Epithelial cell of esophagus (primary cell): Measurements from ENCODE around the gene AUTS2.

Experiments
- DNase-seq: peaks from one replicate; pipeline ENCODE4 v3.0.0; 2010; ENCODE audit warnings: low read depth
- H3K4me3 ChIP-seq: 2 replicates; pipeline ENCODE4 v1.5.1; 2011; ENCODE audit warnings: mild to moderate bottlenecking, low read length, control low read depth
- TF ChIP-seq, protein P1 (sequence below): IDR thresholded peaks from 2 replicates; pipeline ENCODE4 v1.5.1; 2011; ENCODE audit warnings: low read depth, mild to moderate bottlenecking, low read length, control low read depth, inconsistent platforms; ENCODE audit not compliant: insufficient read depth; ENCODE audit errors: missing control alignments

Gene AUTS2

DNA sequence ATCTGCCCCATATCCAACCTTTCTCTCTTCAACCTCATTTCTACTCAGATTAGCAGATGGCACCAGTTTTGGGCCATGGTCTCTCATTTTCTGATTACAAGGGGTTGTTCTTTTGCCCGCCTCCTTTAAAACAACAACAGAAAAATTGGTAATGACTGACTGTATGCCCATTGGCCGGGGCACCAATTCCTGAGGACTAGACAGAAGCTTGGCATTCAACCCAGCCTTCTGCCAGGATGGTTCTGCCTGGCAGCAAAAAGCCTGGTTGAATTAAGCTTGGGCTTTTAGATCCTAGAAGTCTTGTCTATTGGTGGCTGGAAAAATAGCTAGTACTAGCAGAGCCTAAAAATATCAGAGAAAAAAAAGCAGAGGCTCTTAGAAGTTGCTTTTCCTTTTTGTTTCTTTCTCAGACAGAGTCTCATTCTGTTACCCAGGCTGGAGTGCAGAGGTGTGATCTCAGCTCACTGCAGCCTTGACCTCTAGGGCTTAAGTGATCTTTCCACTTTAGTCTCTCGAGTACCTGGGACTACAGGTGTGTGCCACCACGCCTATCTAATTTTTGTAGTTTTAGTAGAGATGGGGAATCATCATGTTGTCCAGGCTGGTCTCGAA is 402.6 kb downstream of the AUTS2 start:
- TF ChIP-seq, protein P1, sequence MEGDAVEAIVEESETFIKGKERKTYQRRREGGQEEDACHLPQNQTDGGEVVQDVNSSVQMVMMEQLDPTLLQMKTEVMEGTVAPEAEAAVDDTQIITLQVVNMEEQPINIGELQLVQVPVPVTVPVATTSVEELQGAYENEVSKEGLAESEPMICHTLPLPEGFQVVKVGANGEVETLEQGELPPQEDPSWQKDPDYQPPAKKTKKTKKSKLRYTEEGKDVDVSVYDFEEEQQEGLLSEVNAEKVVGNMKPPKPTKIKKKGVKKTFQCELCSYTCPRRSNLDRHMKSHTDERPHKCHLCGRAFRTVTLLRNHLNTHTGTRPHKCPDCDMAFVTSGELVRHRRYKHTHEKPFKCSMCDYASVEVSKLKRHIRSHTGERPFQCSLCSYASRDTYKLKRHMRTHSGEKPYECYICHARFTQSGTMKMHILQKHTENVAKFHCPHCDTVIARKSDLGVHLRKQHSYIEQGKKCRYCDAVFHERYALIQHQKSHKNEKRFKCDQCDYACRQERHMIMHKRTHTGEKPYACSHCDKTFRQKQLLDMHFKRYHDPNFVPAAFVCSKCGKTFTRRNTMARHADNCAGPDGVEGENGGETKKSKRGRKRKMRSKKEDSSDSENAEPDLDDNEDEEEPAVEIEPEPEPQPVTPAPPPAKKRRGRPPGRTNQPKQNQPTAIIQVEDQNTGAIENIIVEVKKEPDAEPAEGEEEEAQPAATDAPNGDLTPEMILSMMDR: no peak
- no peak for DNase-seq
- no peak overlapping the region for H3K4me3 ChIP-seq

DNA sequence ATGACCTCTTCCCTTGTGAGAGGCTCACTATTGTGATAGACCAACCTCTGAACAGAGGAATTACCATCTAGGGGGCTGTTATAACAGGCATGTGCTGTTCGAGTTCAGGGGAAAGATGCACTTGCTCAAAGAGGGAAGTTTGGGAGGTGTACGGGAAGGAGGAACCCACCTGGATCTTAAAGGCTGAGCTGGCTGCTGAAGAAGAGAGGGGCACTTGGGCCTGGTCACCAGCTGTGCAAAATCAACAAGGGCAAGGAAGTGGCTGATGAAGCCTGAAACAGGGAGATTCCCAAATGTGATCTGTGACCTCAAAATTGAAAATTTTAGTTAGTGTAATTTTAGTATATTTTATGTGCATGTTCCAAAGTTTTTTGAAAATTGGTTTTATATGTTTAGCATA is 407.2 kb downstream of the AUTS2 start:
- no peak for DNase-seq
- TF ChIP-seq, protein P1: no peak
- no peak overlapping the region for H3K4me3 ChIP-seq

DNA sequence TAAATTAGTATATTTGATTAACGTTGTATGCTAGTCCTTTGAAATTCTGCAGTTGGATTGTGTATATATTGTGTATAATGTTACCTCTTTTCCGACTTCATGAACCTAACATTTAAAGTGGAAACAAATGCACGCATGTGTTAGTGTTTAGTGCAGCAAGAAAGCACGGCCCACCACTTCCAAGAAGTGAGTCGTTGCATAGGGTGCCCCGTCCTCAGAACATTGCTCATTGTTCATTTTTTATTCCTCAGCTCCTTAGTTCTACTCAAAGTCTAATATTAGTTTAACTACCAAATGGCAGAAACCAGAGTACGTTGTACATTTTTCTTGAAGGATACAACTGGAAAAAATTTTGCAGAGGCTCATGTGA is 407.6 kb downstream of the AUTS2 start:
- H3K4me3 ChIP-seq: no peak overlapping the region
- TF ChIP-seq, protein P1: no peak

DNA sequence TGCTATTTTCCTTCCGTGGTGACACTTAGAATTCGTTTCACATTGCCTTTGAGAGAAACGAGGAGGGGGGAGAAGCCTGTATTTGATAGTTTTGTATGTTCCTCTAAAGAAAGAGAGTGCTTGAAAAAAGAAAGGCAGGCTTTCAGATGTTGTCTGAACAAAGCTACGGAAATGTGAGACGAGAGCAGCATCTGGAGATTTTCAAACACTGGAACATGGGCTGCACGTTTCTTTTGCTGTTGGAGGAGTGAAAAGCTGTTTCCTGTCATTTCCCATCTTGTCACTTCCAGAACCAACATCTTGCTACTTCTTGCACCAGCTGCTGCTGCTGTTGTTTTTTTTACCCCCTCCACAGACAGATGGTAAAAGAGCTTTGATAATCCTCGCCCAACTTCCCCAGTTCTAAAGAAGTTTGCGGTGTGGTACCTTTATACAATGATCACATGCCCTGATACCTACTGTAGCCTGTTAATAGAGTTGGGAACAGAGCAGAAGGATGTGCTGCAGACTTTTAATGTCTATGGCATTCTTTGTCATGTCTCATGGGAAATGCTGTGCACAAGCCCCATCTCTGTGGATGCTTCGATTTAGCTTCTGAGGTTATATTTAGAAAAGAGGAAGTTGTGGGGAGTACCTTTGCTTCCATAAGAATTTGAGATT is 408.1 kb downstream of the AUTS2 start:
- no peak overlapping the region for H3K4me3 ChIP-seq
- no peak for DNase-seq
- TF ChIP-seq, protein P1: no peak

More for the DNA sequence above, 407.6 kb downstream of the AUTS2 start:
- DNase-seq: no peak

DNA sequence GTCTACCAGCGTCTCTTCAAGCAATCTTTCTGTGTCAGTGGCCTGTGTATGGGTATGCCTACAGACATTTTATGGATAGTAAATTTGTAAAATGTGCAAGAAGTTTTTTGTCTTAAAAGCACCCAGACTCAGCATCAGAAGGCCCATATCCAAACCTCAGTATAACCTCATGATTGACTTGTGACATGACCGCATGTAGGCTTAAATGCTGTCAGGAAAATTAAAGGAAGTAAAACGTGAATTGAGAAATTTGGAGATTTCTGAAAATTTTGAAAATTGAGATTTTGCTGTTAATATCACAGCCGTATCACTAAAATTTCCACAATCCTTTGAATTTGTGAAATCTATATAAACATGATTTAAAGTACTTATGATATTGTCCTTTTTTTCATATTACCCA is 410.2 kb downstream of the AUTS2 start:
- TF ChIP-seq, protein P1: no peak
- no peak overlapping the region for H3K4me3 ChIP-seq
- no peak for DNase-seq

DNA sequence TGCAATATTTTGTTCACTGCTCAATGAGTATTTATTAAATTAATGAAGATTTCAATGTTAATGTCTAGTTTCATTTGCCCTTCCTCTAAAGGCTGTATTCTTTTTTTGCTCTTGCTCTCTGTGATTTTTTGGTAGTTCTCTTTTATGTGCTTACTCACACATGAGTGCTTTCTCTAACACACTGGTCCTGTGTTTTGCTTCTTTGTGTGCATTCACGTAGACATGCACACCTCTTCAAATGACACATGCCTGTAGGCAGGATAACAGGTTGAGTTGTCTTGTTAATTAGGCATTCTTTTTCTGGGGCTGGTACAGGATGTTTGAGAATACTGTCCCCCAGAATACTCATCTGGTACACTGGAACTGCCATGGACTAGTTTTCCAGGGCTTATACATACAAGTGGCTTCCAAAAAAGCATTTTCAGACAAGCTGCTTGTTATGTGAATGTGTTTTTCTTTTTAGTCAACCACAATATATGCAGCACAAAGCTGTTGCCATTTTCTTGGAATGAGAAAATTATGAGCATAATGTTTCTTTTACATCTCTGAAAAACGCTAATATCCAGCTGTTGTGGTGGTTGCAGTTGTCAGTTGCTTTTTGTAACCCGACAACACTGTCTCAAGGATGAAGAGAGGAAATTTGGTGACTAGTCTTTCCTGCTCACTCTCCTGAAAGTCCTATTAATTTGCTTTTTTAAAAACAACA is 416.4 kb downstream of the AUTS2 start:
- TF ChIP-seq, protein P1: no peak
- no peak for DNase-seq
- H3K4me3 ChIP-seq: no peak overlapping the region
